ENCODE data around the gene SKI.
A peak's percentile ranks its signal among the peaks of the same experiment; 100 is the strongest.

The SKI gene

GRCh38 chr1:2277741-2278488 lies 49.8 kb downstream of the SKI start:
- DNase-seq (ENCODE audit: low read depth) = no peak

DNA sequence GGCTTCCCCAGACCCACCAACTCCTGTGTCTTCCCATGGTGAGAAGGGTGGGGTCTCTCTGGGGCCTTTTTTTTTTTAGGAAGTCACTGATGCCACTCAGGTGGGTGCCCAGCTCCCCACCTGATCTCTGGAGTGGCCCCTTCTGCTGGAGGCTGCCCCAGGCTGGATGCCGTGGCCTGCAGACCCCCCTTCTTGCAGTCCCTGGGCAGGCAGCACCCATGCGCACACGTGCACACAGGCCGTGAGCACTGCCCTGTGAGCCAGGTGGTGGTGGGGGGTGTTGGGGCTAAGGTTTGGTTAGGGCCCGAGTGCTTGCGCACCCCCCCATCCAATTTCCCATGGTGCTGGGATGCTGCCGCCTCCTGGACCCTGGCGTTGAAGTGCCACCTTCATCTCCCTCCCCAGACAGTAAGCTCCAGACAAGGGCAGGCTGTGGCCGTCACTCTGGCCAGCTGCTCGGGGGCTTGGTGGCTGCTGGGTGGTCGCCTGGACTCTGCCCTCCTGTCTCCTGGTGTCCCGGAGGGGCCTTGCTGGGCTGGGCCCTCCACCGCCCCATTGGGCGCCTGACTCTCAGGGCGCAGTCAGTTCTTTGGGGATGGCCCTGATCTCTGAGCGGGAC lies 50.6 kb downstream of the SKI start:
- DNase-seq (ENCODE audit: low read depth) = no peak

- no peak for DNase-seq (ENCODE audit: low read depth)
Observed at GRCh38 chr1:2279210-2279639, 51.1 kb downstream of the SKI start.

DNA sequence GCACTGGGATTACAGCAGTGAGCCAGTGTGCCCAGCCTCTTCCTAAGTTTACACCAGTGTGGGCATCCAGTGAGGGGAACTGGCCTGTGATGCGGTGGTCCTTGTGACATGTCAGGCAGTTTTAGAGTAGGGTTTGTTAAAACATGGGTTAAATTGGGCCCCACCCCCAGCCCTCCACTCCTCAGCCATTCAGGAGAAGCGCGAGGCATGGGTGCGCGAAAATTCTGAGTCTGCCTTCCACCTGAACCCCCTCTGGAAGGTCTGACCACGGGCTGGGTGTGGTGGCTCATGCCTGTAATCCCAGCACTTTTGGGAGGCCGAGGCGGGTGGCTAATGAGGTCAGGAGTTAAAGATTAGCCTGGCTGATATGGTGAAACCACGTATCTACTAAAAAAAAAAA lies 51.7 kb downstream of the SKI start:
- DNase-seq (ENCODE audit: low read depth) = no peak

DNA sequence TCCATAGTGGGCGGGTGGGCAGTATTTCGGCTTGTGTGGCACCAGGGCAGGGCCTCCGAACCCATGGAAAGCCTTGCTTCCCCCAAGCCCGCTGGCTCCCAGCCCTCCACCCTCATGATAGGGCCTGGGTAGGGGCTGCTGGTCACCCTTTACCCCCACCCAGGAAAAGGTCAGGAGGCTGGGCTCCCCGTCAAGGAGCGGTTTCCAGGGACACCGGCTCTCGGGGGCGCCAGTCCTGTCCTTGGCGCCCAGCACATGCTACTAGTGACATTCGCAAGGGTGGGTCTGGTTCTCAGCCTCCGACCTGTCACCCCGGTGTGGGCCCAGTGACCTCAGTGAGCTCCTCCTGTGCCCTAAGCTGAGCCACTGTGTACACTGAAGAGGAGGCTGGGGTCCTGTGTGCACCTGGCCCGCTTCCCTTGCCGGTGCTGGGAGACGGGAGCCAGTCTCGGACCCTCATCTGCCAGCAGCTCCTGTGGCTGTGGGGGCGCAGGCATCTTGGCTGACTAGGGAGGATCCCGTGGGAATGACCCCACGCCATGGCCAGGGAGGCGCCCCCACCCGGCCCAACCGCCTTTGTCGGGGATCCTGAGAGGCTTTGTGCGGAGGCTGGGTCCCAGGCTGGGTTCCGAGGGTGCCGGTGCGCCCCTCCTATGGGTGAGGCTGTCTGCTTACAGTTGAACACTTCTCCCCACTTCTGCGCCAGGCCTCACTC lies 54.6 kb downstream of the SKI start:
- DNase-seq (ENCODE audit: low read depth) = no peak

- no peak for DNase-seq (ENCODE audit: low read depth)
Observed at GRCh38 chr1:2283371-2283990, 55.4 kb downstream of the SKI start.

DNA sequence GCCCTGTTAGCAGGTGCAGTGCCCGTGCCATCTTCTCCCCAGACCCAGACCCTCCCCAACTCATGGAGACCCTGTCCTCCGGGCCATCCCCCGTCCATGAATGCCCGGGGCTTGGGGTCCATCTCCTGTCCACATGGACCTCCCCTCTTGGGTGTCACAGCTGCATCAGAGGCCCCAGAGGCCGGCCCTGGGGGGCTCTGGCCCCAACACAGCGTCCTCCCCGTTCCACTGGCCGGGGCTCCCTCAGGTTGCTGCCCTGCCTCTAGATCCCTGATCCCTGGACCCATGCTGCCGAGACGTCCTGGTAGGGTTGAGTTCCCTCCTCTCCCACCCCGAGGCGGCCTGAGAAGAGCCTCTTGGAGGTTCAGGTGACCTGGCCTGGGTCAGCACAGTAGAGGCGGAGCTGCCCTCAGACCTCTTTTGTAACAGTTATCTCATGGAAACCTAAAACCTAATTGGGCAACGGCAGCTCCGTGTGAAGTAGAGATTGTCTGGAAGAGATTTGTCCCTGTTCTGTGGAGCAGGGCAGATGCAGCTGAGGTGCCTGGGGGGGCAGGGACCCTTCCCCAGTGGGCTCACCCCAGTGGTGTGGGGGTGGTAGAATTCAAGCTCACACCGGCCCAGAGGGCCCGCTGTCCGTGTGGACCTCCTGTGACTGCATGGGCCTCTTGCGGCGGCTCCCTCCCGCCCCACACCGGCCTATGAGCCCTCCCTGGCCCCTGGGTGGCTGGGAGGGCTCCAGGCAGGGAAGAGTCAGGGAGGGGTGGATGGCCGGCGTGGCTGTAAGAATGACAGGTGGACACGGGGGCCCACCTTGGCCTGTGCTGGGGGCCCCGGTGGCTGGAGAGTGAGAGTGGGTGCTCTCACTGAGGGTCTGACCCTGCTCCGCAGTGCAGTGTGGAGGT lies 56.1 kb downstream of the SKI start:
- no peak for DNase-seq (ENCODE audit: low read depth)

DNA sequence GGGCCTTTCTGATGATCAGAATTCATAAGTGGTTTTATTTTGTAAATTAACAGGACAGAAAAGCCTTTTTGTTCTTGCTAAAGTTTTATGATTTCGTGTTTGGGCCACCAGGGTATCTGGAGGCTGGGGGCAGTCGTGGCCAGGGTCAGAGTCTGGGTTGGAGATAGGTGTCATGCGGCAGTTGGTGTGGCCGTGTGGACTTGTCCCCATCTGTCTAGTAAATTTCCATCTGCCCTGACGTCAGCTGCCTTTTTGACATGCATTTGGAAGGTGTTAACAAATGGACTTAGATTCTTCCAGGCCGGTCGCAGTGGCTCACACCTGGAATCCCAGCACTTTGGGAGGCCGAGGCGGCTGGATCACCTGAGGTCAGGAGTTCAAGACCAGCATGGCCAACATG lies 56.8 kb downstream of the SKI start:
- no peak for DNase-seq (ENCODE audit: low read depth)

GRCh38 chr1:2286923-2287322 lies 58.8 kb downstream of the SKI start:
- DNase-seq (ENCODE audit: low read depth) = no peak

DNA sequence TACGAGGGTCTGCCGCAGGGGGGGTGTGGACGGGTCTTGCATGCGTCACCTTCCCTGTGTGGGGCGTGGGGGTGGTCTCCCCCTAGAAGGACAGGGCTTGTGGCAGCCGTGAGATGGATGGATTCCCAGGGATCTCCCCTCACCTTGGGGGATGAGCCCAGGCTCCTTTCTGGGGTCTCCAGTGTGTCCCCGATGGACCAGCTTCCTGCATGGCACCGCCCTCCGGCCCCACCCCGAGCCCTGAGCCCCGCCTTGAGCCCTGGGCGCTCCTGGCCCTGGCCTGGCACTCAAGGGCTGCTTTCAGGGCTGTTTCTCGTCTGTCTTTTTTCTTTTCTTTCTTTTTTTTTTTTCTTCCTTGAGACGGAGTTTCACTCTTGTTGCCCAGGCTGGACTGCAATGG lies 59.5 kb downstream of the SKI start:
- DNase-seq (ENCODE audit: low read depth) = no peak

GRCh38 chr1:2288311-2288710 lies 60.2 kb downstream of the SKI start:
- no peak for DNase-seq (ENCODE audit: low read depth)

DNA sequence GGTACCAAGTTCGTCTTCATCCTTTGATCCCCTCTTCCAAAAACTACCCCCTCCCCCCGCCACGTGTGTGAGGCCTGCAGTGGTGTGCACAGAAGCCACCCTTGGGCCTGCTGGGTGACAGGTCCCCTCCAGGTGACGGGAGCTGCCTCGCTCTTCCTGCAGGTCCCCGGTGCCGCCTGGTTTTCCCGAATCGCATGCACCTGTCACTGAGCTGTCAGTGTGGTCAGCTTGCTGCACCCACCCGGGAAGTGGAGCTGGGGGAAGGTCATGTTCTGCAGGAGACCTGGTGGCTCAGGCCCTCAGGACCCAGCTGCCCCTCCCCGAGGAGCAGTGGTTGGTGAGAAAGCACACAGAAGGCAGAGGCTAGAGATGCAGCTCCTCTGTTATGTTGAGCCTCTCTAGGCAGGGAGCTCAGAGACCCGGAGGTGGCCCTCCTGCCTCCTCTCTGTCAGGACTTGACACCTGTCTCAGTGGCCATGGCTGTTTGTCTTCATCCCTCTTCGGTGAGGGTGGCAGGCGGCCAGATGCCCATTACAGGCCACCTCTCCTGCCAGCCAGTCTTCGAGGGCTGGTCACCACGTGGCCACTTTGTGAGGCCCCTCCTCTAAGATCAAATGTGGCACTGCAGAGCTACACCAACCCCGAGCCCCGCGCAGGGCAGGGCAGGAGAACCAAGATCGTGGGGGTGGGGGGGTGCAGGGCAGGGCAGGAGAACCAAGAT lies 60.9 kb downstream of the SKI start:
- DNase-seq (ENCODE audit: low read depth) = no peak

- no peak for DNase-seq (ENCODE audit: low read depth)
Observed at GRCh38 chr1:2289607-2290006, 61.5 kb downstream of the SKI start.

DNA sequence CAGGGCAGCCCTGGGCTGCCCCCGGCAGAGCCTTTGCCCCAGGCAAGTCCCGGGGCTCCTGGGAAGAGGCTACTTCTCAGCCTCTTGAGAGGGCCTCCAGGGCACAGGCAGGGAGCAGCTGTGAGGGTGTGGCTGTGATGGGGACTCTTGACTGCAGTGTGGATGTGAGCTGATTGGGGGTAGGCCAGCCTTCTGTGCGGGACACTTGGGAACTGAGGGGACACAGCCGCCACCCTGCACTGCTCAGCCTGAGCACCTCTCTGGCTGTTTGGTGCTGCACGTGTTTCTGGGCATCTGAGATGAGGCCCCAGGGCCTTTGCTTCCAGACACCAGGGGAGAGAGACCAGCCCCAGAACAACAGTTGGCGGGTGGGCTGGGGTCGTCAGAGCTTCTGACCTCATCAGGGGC lies 62.1 kb downstream of the SKI start:
- peak; percentile 54 for DNase-seq (ENCODE audit: low read depth)

DNA sequence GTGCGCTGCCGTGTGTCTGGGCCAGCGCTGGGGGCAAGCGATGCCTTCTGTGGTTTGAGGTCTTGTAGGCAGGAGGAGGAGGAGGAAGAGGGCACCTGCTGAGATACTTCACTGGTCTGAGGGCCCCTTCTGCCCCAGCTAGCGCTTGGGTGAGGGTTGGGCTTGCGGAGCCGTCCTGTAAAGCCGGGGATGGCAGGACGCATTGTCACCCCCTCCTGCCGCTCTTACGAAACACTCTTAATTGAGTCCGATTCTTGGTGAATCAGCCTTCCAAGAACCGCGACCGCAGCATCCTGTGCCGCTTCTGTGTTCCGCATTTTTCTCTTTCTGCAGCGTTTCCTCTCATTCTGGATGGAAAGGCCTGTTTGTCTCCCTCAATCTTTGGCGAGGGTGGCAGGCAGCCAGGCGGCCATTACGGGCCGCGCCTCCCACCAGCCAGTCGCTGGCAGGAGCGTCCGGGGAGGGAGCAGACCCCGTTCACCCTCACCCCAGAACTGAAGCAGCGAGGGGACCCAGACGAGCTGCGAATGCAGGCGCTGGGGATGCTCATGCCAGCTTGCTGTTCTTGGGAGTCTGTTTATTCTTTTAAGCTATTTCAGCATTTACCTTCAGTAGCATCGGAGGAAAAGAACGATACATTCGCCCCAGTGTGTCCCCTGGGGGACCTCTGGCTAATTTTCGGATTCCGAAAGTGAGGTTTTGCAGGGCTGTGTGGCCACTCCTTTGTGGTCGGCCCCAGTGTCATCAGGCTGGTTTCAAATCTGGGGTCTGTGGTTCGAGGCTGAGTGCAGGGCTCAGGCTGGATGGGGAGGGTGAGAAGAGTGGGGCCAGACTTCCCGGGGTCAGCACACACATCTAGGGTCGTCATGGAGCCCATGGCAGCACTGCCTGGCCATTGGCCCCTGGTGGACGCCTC lies 62.7 kb downstream of the SKI start:
- DNase-seq (ENCODE audit: low read depth) = peak; percentile 98

DNA sequence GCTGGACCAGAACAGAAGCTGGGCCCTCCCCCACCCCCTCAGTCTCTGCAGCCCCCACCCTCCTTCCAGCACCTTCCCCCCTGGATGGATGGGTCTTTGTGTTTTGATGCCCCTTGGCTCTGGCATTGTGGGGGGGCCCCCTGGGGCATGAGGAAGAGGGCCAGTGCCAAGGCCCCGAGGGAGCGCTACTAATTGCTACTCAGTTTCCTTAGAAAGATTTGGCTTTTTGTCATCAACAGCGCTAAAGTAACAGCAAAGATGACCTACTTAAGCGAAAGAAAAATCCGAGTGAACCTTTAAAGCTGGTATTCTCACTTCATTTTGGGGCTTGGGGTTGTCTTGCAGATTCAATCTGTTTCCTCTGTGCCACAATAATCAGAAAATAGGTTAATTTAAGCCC lies 63.5 kb downstream of the SKI start:
- no peak for DNase-seq (ENCODE audit: low read depth)

- DNase-seq (ENCODE audit: low read depth) = no peak
Observed at GRCh38 chr1:2292725-2293450, 64.8 kb downstream of the SKI start.

- DNase-seq (ENCODE audit: low read depth) = no peak
Observed at GRCh38 chr1:2294033-2294724, 66.1 kb downstream of the SKI start.

GRCh38 chr1:2294725-2295078 lies 66.6 kb downstream of the SKI start:
- no peak for DNase-seq (ENCODE audit: low read depth)

Measured in ELR (cell line).